ENCODE measurements around the gene KRTAP13-2. TPM values are rescaled to one million over a fixed set of nuclear protein-coding genes. Genes with fewer than 3 reads are reported as not detected.

The KRTAP13-2 gene
- total RNA-seq, 1 experiment from 2014 or later = not detected

- Mint-ChIP-seq H3K4me1 (peaks cover 13 to 29% of the 10 kb centered on the region in 2 experiments), H3K4me3 (no peak overlapping the region), H3K36me3 (ENCODE audit: insufficient read depth in 1 of 3, low read depth in 3 of 3) (no peaks in the 10 kb centered on the region), H3K27ac (no peak overlapping the region), H3K9me3 (no peaks in the 10 kb centered on the region), H3K27me3 (ENCODE audit: low read depth) (no peaks in the 10 kb centered on the region)
- Histone ChIP-seq H2AK5ac (ENCODE audit: insufficient read length, low read length) (no peak overlapping the region), H3K4me2 (ENCODE audit: insufficient read depth, insufficient read length, low read length) (no peak overlapping the region), H3T11ph (ENCODE audit: low read length) (no peak overlapping the region), H3K14ac (ENCODE audit: insufficient read depth, low read length) (no peak overlapping the region), H3K56ac (ENCODE audit: insufficient read length, low read depth, low read length) (no peak overlapping the region), H2BK15ac (ENCODE audit: low read depth, low read length) (no peak overlapping the region), H3K9me3 (ENCODE audit: control insufficient read depth, low read depth, low read length) (no peaks in the 10 kb centered on the region), H4K8ac (replicated peaks; ENCODE audit: insufficient read length, low read depth, low read length) (no peak overlapping the region), H3K79me1 (ENCODE audit: insufficient read depth, low read depth, low read length, poor library complexity, severe bottlenecking) (no peaks in the 10 kb centered on the region), H3K23ac (ENCODE audit: insufficient read length, low read depth, low read length) (no peak overlapping the region), H3K4me1 (ENCODE audit: insufficient read depth, low read length) (peaks cover 4% of the 10 kb centered on the region; the same call in 1 of the 2 replicates), H3K27me3 (ENCODE audit: insufficient read depth, low read length) (no peaks in the 10 kb centered on the region), H2AFZ (ENCODE audit: low read length) (no peak overlapping the region), H2BK120ac (ENCODE audit: low read depth, low read length, poor library complexity, severe bottlenecking) (no peak overlapping the region), H3K27ac (ENCODE audit: insufficient read length, low read depth, low read length) (no peak overlapping the region), H3K79me2 (ENCODE audit: insufficient read depth, low read length) (no peaks in the 10 kb centered on the region), H3K9ac (ENCODE audit: extremely low read depth, insufficient read length, low read length) (no peak overlapping the region), H2BK5ac (ENCODE audit: insufficient read length, low read length) (no peak overlapping the region), H2BK12ac (ENCODE audit: insufficient read length, low read depth, low read length) (no peak overlapping the region), H3K4ac (ENCODE audit: low read depth, low read length) (no peak overlapping the region), H3K18ac (ENCODE audit: insufficient read length, low read depth, low read length) (no peak overlapping the region), H4K20me1 (ENCODE audit: control insufficient read depth, insufficient read depth, insufficient read length) (no peaks in the 10 kb centered on the region), H2BK20ac (ENCODE audit: low read depth, low read length, poor library complexity, severe bottlenecking) (no peak overlapping the region), H4K91ac (ENCODE audit: insufficient read length, low read depth, low read length) (no peak overlapping the region), H3K23me2 (ENCODE audit: insufficient read length, low read depth, low read length, poor library complexity, severe bottlenecking) (no peaks in the 10 kb centered on the region), H4K5ac (ENCODE audit: insufficient read length, low read depth, low read length) (no peak overlapping the region)
- DNase-seq = no peak
- TF ChIP-seq, protein P1, sequence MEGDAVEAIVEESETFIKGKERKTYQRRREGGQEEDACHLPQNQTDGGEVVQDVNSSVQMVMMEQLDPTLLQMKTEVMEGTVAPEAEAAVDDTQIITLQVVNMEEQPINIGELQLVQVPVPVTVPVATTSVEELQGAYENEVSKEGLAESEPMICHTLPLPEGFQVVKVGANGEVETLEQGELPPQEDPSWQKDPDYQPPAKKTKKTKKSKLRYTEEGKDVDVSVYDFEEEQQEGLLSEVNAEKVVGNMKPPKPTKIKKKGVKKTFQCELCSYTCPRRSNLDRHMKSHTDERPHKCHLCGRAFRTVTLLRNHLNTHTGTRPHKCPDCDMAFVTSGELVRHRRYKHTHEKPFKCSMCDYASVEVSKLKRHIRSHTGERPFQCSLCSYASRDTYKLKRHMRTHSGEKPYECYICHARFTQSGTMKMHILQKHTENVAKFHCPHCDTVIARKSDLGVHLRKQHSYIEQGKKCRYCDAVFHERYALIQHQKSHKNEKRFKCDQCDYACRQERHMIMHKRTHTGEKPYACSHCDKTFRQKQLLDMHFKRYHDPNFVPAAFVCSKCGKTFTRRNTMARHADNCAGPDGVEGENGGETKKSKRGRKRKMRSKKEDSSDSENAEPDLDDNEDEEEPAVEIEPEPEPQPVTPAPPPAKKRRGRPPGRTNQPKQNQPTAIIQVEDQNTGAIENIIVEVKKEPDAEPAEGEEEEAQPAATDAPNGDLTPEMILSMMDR (conservative IDR thresholded peaks at IDR 0.05) = no peak
- WGBS (ENCODE audit: extremely low coverage, insufficient read length, low lambda C conversion rate) = no CpG with 5 or more reads among the region's 1 CpG
Measured at GRCh38 chr21:30351534-30351933, 20.5 kb downstream of the KRTAP13-2 start.
